HG03571 (cell line): Measurements from ENCODE around the gene CDK17.

Experiments used
- ATAC-seq: cut with Tn5 transposase; IDR thresholded peaks from one replicate; pipeline ENCODE4 v1.9.1; 2021; ENCODE audit not compliant: unreplicated experiment

CDK17 gene

GRCh38 chr12:96241846-96242256 lies 158.4 kb downstream of the CDK17 start:
- ATAC-seq, result no peak

- ATAC-seq, result no peak
Observed at GRCh38 chr12:96241431-96241830, 158.8 kb downstream of the CDK17 start.

GRCh38 chr12:96240656-96241055 lies 159.6 kb downstream of the CDK17 start:
- no peak for ATAC-seq

GRCh38 chr12:96239711-96240635 lies 160.3 kb downstream of the CDK17 start:
- no peak for ATAC-seq

GRCh38 chr12:96238336-96239047 lies 161.7 kb downstream of the CDK17 start:
- ATAC-seq, result no peak

GRCh38 chr12:96237465-96238077 lies 162.7 kb downstream of the CDK17 start:
- ATAC-seq, result no peak

GRCh38 chr12:96237035-96237434 lies 163.2 kb downstream of the CDK17 start:
- no peak for ATAC-seq

GRCh38 chr12:96236221-96236822 lies 163.9 kb downstream of the CDK17 start:
- no peak for ATAC-seq

- ATAC-seq, result no peak
Observed at GRCh38 chr12:96235484-96235826, 164.8 kb downstream of the CDK17 start.

GRCh38 chr12:96234591-96235483 lies 165.4 kb downstream of the CDK17 start:
- ATAC-seq, result no peak

GRCh38 chr12:96233939-96234461 lies 166.2 kb downstream of the CDK17 start:
- no peak for ATAC-seq

GRCh38 chr12:96233168-96233567 lies 167.1 kb downstream of the CDK17 start:
- ATAC-seq, result no peak

- no peak for ATAC-seq
Observed at GRCh38 chr12:96230646-96231045, 169.6 kb downstream of the CDK17 start.

- no peak for ATAC-seq
Observed at GRCh38 chr12:96228566-96229248, 171.5 kb downstream of the CDK17 start.
